GM12878 (cell line): ENCODE measurements around the gene RELT. TPM values are rescaled to one million over a fixed set of nuclear protein-coding genes. Genes with fewer than 3 reads are reported as not detected.

Source experiments
- ATAC-seq: fragments of 200-7000 bp; cut with Tn5 transposase; 3 replicates; pipeline ENCODE4 v1.9.1; 2020; ENCODE audit warnings: mild to moderate bottlenecking, moderate library complexity
- BruUV-seq: library from RNA; stranded (reverse); fragments of 400-500 nt; replicated peaks from 2 replicates; lab custom pipeline; 2021; lab: Mats Ljungman, UMichigan
- CTCF ChIA-PET: fragments of 300-600 bp; sonication (Branson Sonifier 250); formaldehyde crosslinking; extraction: SDS; loops from one replicate; lab custom pipeline; 2021; ENCODE audit warnings: inconsistent platforms; lab: Yijun Ruan, JAX
- POLR2A ChIA-PET: fragments of 350-600 bp; formaldehyde crosslinking; extraction: SDS; loops from one replicate; lab custom pipeline; 2021; ENCODE audit warnings: inconsistent platforms; lab: Charles Lee
- RAD21 ChIA-PET: fragments of 300-600 bp; sonication (Branson Sonifier 250); formaldehyde crosslinking; loops from one replicate; lab custom pipeline; 2023; ENCODE audit warnings: antibody characterized with exemption; ENCODE audit not compliant: unreplicated experiment; lab: Charles Lee
- SMC1A ChIA-PET: fragments of 300-600 bp; sonication (Branson Sonifier 250); formaldehyde crosslinking; loops from one replicate; lab custom pipeline; 2023; ENCODE audit not compliant: unreplicated experiment, uncharacterized antibody; lab: Charles Lee
- DNase-seq: peaks from one replicate; pipeline ENCODE4 v3.0.0-alpha.2; 2011; ENCODE audit warnings: low read depth, low spot score
- FAIRE-seq: peaks from 3 replicates; lab custom pipeline; 2011; peaks lifted over from hg19 to GRCh38; lab: Jason Lieb, UNC
- H2AFZ ChIP-seq: 2 replicates; pipeline ENCODE4 v1.6.0; 2011; ENCODE audit warnings: low read depth, low read length, control low read depth; ENCODE audit not compliant: control insufficient read depth
- H3K27ac ChIP-seq: 2 replicates; pipeline ENCODE4 v1.5.1; 2011; ENCODE audit warnings: control low read depth; ENCODE audit not compliant: control insufficient read depth, insufficient read depth
- H3K27me3 ChIP-seq, 2 experiments: replicated peaks in 1 of 2; 2 replicates each; pipeline versions ENCODE4 v1.6.0 to v1.6.1; 2011; ENCODE audit warnings: low read length in 1 of 2; ENCODE audit not compliant: control insufficient read depth in 2 of 2, insufficient read depth in 2 of 2
- H3K36me3 ChIP-seq, 2 experiments: 2 replicates each; pipeline ENCODE4 v1.5.1; 2011; ENCODE audit warnings: low read length in 1 of 2; ENCODE audit not compliant: control insufficient read depth in 2 of 2, insufficient read depth in 2 of 2
- H3K4me1 ChIP-seq: 2 replicates; pipeline ENCODE4 v1.6.1; 2011; ENCODE audit warnings: mild to moderate bottlenecking, low read length, moderate library complexity, mixed read lengths; ENCODE audit not compliant: control insufficient read depth, insufficient read depth
- H3K4me2 ChIP-seq: 2 replicates; pipeline ENCODE4 v1.6.0; 2011; ENCODE audit warnings: control low read depth; ENCODE audit not compliant: control insufficient read depth, insufficient read depth
- H3K4me3 ChIP-seq: fragments of 200-600 bp; sonication (generic); 2 replicates; pipeline ENCODE4 v1.5.1; 2016
- H3K79me2 ChIP-seq: 2 replicates; pipeline ENCODE4 v1.6.0; 2011; ENCODE audit warnings: low read length; ENCODE audit not compliant: control insufficient read depth, insufficient read depth
- H3K9ac ChIP-seq: 2 replicates; pipeline ENCODE4 v1.8.0; 2011; ENCODE audit warnings: low read length, control low read depth, mixed read lengths; ENCODE audit not compliant: control insufficient read depth, insufficient read depth
- H3K9me3 ChIP-seq: replicated peaks from 3 replicates; pipeline ENCODE4 v1.5.1; 2011; ENCODE audit warnings: mild to moderate bottlenecking, low read length; ENCODE audit not compliant: control insufficient read depth, insufficient read depth
- H4K20me1 ChIP-seq: 2 replicates; pipeline ENCODE4 v1.6.0; 2011; ENCODE audit not compliant: control insufficient read depth, insufficient read depth
- CREB1 ChIP-seq: IDR thresholded peaks from 2 replicates; pipeline ENCODE4 v1.6.1; 2012; ENCODE audit warnings: low read depth, mild to moderate bottlenecking, inconsistent platforms
- CTCF ChIP-seq, 3 experiments: IDR thresholded peaks in 2 of 3; conservative IDR thresholded peaks in 1 of 3; 2 replicates each; pipeline ENCODE4 v1.5.1; 2011; ENCODE audit warnings: low read depth in 3 of 3, low read length in 3 of 3, mild to moderate bottlenecking in 3 of 3, control low read depth in 2 of 3, moderate library complexity in 2 of 3, inconsistent platforms in 1 of 3, mixed read lengths in 1 of 3; ENCODE audit not compliant: control insufficient read depth in 2 of 3, insufficient read depth in 1 of 3; ENCODE audit errors: extremely low read depth in 1 of 3
- IKZF1 ChIP-seq: fragments of 450-650 bp; conservative IDR thresholded peaks from 2 replicates; pipeline ENCODE4 v1.6.1; 2017; ENCODE audit warnings: antibody characterized with exemption, mild to moderate bottlenecking
- IKZF2 ChIP-seq, 2 experiments: fragments of 450-650 bp; IDR thresholded peaks; 2 replicates each; pipeline ENCODE4 v1.6.1; 2017; ENCODE audit warnings: mild to moderate bottlenecking in 2 of 2, moderate library complexity in 2 of 2
- IRF5 ChIP-seq: fragments of 450-650 bp; IDR thresholded peaks from 2 replicates; pipeline ENCODE4 v1.6.1; 2017; ENCODE audit warnings: borderline replicate concordance
- MEF2B ChIP-seq: fragments of 450-650 bp; IDR thresholded peaks from 2 replicates; pipeline ENCODE4 v1.6.1; 2018; ENCODE audit warnings: mild to moderate bottlenecking, moderate library complexity; ENCODE audit not compliant: partially characterized antibody, poor library complexity, severe bottlenecking
- NFYB ChIP-seq: IDR thresholded peaks from 2 replicates; pipeline ENCODE4 v1.6.1; 2011; ENCODE audit warnings: low read depth, mild to moderate bottlenecking, low read length, improper control_type of control experiment, moderate library complexity; ENCODE audit not compliant: insufficient read depth
- NR2F1 ChIP-seq: fragments of 450-650 bp; conservative IDR thresholded peaks from 2 replicates; pipeline ENCODE4 v1.6.1; 2017; ENCODE audit warnings: mild to moderate bottlenecking
- POLR2A ChIP-seq: IDR thresholded peaks from 2 replicates; pipeline ENCODE4 v1.6.1; 2011; ENCODE audit warnings: low read depth, mild to moderate bottlenecking, low read length
- POLR2AphosphoS5 ChIP-seq: IDR thresholded peaks from 2 replicates; pipeline ENCODE4 v1.6.1; 2011; ENCODE audit warnings: mild to moderate bottlenecking, low read length, inconsistent platforms
- RFX5 ChIP-seq: IDR thresholded peaks from 2 replicates; pipeline ENCODE4 v1.6.1; 2011; ENCODE audit warnings: low read depth, low read length, improper control_type of control experiment
- SREBF2 ChIP-seq: IDR thresholded peaks from 2 replicates; pipeline ENCODE4 v1.6.1; 2012; ENCODE audit warnings: mild to moderate bottlenecking, low read length
- TCF12 ChIP-seq: IDR thresholded peaks from 2 replicates; pipeline ENCODE4 v1.6.1; 2011; ENCODE audit warnings: low read depth, mild to moderate bottlenecking, low read length
- ZNF687 ChIP-seq: fragments of 450-650 bp; IDR thresholded peaks from 2 replicates; pipeline ENCODE4 v1.6.1; 2017; ENCODE audit warnings: mild to moderate bottlenecking, moderate library complexity
- WGBS: methylation state at CpG from one replicate; pipeline ENCODE4 v1.1.6; 2016; ENCODE audit warnings: low lambda C conversion rate; ENCODE audit not compliant: insufficient replicate concordance, insufficient coverage; ENCODE audit errors: missing lambda C conversion rate; 5-methylcytosine and 5-hydroxymethylcytosine counted together
- in situ Hi-C: fragments of 300-500 bp; cut with MboI; formaldehyde crosslinking; loops from 9 replicates; pipeline ENCODE4 v1.14.3; 2018; ENCODE audit warnings: mixed read lengths
- intact Hi-C: fragments of 100-400 bp; cut with micrococcal nuclease; formaldehyde crosslinking; loops from one replicate; pipeline ENCODE4 v1.14.2; 2022; ENCODE audit not compliant: unreplicated experiment
- polyA plus RNA-seq, 11 experiments: library from polyadenylated mRNA; depleted of rRNA in 4 of 11; unstranded in 6 of 11; stranded (reverse) in 5 of 11; fragments of >200 nt; fragmentation: Nextera tagmentation in 4 of 11; fragmentation: Illumina TruSeq in 1 of 11; extraction: Ambion mirVana in 4 of 11; extraction: Trizol in 1 of 11; gene quantifications; 1 replicate in 1 of 11; 2 replicates in 10 of 11; pipeline versions ENCODE4 v1.2.1 to v1.2.3, GENCODE V29; 2011 to 2016; ENCODE audit warnings: inconsistent platforms in 2 of 11, missing spikeins in 2 of 11, low read depth in 1 of 11
- total RNA-seq, 4 experiments: library from RNA; depleted of rRNA in 3 of 4; stranded (reverse); fragments of >200 nt in 3 of 4; fragmentation: Illumina TruSeq in 1 of 4; extraction: Trizol in 1 of 4; gene quantifications; 2 replicates each; pipeline versions ENCODE4 v1.2.1 to v1.2.3, GENCODE V29; 2013 to 2021

Gene RELT
- total and polyA plus RNA-seq, 10 of the 15 experiments (the other 5 are each of a cell fraction or from before 2014, with no cell fraction given): 1.2 to 28.5 (median 10.8) TPM

GRCh38 chr11:73386016-73386415 lies 9.8 kb downstream of the RELT start (continued):
- TF ChIP-seq ZNF687 (peak; percentile 35), POLR2A (peak; percentile 14; the same call in 1 of the 2 replicates), RFX5 (0 out of 2 replicates have a peak, but pooled peaks have one; percentile 25), IKZF1 (peak; percentile 36; the same call in 1 of the 2 replicates), MEF2B (peak; percentile 66), IKZF2 (IDR thresholded peaks at IDR 0.05) (peak in 1 of 2 experiments; percentile 34; a peak in 1 of 4 replicates), POLR2AphosphoS5 (peak; percentile 45; the same call in 1 of the 2 replicates), NFYB (no peak)
- TF ChIP-seq, all 136 proteins: peak for 10

GRCh38 chr11:73386546-73386945 lies 10.3 kb downstream of the RELT start:
- RAD21 ChIA-PET: interaction anchor here (0.7 to 1.5 kb wide), 7 partner anchors 12 to 294 kb away, joined by 3 to 6 read pairs (median 3); no protein-coding TSS in a partner anchor
- CTCF ChIA-PET: interaction anchor here (0.8 to 25.6 kb wide), 4 partner anchors 9 to 93 kb away, joined by 3 to 400 read pairs (median 10); partner anchors contain the start of gene RELT
- Histone ChIP-seq H3K4me1 (peaks cover 74% of the 10 kb centered on the region), H3K9me3 (no peaks in the 10 kb centered on the region), H3K27me3 (no peaks in the 10 kb centered on the region), H3K27ac (peak overlapping the region; percentile 95), H4K20me1 (no peaks in the 10 kb centered on the region), H3K36me3 (peaks cover 5 to 24% of the 10 kb centered on the region in 2 experiments; a peak in 2 of 4 replicates), H3K79me2 (peaks cover 92% of the 10 kb centered on the region), H3K9ac (peak overlapping the region; percentile 65), H2AFZ (no peak overlapping the region), H3K4me2 (peak overlapping the region; percentile 88), H3K4me3 (peak overlapping the region; percentile 66)
- FAIRE-seq (no peak), DNase-seq (no peak), ATAC-seq (peak; percentile 1; the same call in 2 of the 3 replicates)
- in situ Hi-C loops: no loop called here
- TF ChIP-seq SREBF2 (no peak), POLR2A (peak; percentile 12; the same call in 1 of the 2 replicates), CTCF (IDR thresholded peaks at IDR 0.05 in 2 of 3, conservative IDR thresholded peaks at IDR 0.05 in 1 of 3; ENCODE audit: control insufficient read depth in 2 of 3, extremely low read depth in 1 of 3, insufficient read depth in 1 of 3, low read depth in 3 of 3, low read length in 3 of 3) (0 out of 6 replicates have a peak, but pooled peaks of 1 of the 3 experiments have one; percentile 4), RFX5 (no peak), POLR2AphosphoS5 (0 out of 2 replicates have a peak, but pooled peaks have one; percentile 11), CREB1 (no peak), TCF12 (0 out of 2 replicates have a peak, but pooled peaks have one; percentile 61), NR2F1 (peak; percentile 21; the same call in 1 of the 2 replicates), IRF5 (no peak)
- 5% methylated on average over 8 of the region's 8 CpGs for WGBS
- no TSS peak for BruUV-seq
- SMC1A ChIA-PET: interaction anchor here (0.6 to 1.4 kb wide), 2 partner anchors 12 to 191 kb away, joined by 3 to 5 read pairs; no protein-coding TSS in a partner anchor
- intact Hi-C loops: no loop called here
- POLR2A ChIA-PET: interaction anchor here (0.6 to 1.2 kb wide), 4 partner anchors 9 to 375 kb away, joined by 3 read pairs; partner anchors contain the start of gene RAB6A
